NCI-H146 treated with DMSO at 0.1 percent for 48 hours (cell line): ENCODE results near the gene UBA5.
A peak's percentile ranks its signal among the peaks of the same experiment; 100 is the strongest.
"Not testable (repeated sequence)": the region's sequence is repeated elsewhere in the genome, so short reads cannot be mapped to it uniquely, and the experiment has no call there.

Experiments
- DNase-seq: peaks from one replicate; lab custom pipeline; 2025; ENCODE audit not compliant: unreplicated experiment; lab: John Stamatoyannopoulos, UW

Gene UBA5

GRCh38 chr3:132660052-132660810 lies at the start of gene UBA5:
UBA5 (plus strand) TSS chr3:132660329; CDS start chr3:132660538, 209 bp downstream.
- peak; percentile 77 for DNase-seq

- not testable (repeated sequence) for DNase-seq
Measured at GRCh38 chr3:132615301-132615700, 44.8 kb upstream of the UBA5 start.

GRCh38 chr3:132615881-132616280 lies 44.2 kb upstream of the UBA5 start:
- no peak for DNase-seq

GRCh38 chr3:132616780-132617179 lies 43.3 kb upstream of the UBA5 start:
- no peak for DNase-seq

- DNase-seq, result no peak
Measured at GRCh38 chr3:132622148-132622547, 38.0 kb upstream of the UBA5 start.

GRCh38 chr3:132622761-132623160 lies 37.4 kb upstream of the UBA5 start:
- DNase-seq, result no peak

- no peak for DNase-seq
Measured at GRCh38 chr3:132623646-132624045, 36.5 kb upstream of the UBA5 start.

GRCh38 chr3:132624790-132625189 lies 35.3 kb upstream of the UBA5 start:
- no peak for DNase-seq

GRCh38 chr3:132625613-132626012 lies 34.5 kb upstream of the UBA5 start:
- no peak for DNase-seq

GRCh38 chr3:132626955-132627354 lies 33.2 kb upstream of the UBA5 start:
- DNase-seq, result no peak

GRCh38 chr3:132628157-132628556 lies 32.0 kb upstream of the UBA5 start:
- no peak for DNase-seq

GRCh38 chr3:132629928-132630327 lies 30.2 kb upstream of the UBA5 start:
- no peak for DNase-seq

- no peak for DNase-seq
Measured at GRCh38 chr3:132630612-132631011, 29.5 kb upstream of the UBA5 start.

GRCh38 chr3:132635052-132635451 lies 25.1 kb upstream of the UBA5 start:
- no peak for DNase-seq

- no peak for DNase-seq
Measured at GRCh38 chr3:132637590-132637989, 22.5 kb upstream of the UBA5 start.

GRCh38 chr3:132638706-132639105 lies 21.4 kb upstream of the UBA5 start:
- DNase-seq, result no peak

GRCh38 chr3:132641427-132641826 lies 18.7 kb upstream of the UBA5 start:
- DNase-seq, result not testable (repeated sequence)

GRCh38 chr3:132641837-132642538 lies 18.1 kb upstream of the UBA5 start:
- DNase-seq, result peak; percentile 78

- no peak for DNase-seq
Measured at GRCh38 chr3:132642539-132642847, 17.6 kb upstream of the UBA5 start.

GRCh38 chr3:132643366-132643765 lies 16.8 kb upstream of the UBA5 start:
- no peak for DNase-seq

- DNase-seq, result no peak
Measured at GRCh38 chr3:132645058-132645457, 15.1 kb upstream of the UBA5 start.

- DNase-seq, result no peak
Measured at GRCh38 chr3:132650153-132650552, 10.0 kb upstream of the UBA5 start.
